Hematopoietic multipotent progenitor cell treated with erythropoietin and hydrocortisone succinate and interleukin-3 and kit ligand, for 4 days (in vitro differentiated cells): Measurements from ENCODE around the gene PROB1.
A peak's percentile ranks its signal among the peaks of the same experiment; 100 is the strongest.
"Not testable (repeated sequence)": the region's sequence is repeated elsewhere in the genome, so short reads cannot be mapped to it uniquely, and the experiment has no call there.

Source experiments
- DNase-seq: peaks from one replicate; pipeline ENCODE4 v3.0.0-alpha.2; 2015

The PROB1 gene

GRCh38 chr5:139413963-139414362 is 19.1 kb upstream of the PROB1 start:
- DNase-seq: no peak

GRCh38 chr5:139413153-139413552 is 18.2 kb upstream of the PROB1 start:
- no peak for DNase-seq

GRCh38 chr5:139410993-139411828 is 16.3 kb upstream of the PROB1 start:
- DNase-seq: no peak

- DNase-seq: no peak
Observed at GRCh38 chr5:139410121-139410992, 15.5 kb upstream of the PROB1 start.

- DNase-seq: not testable (repeated sequence)
Observed at GRCh38 chr5:139409116-139409515, 14.2 kb upstream of the PROB1 start.

- DNase-seq: no peak
Observed at GRCh38 chr5:139408191-139408590, 13.3 kb upstream of the PROB1 start.

- no peak for DNase-seq
Observed at GRCh38 chr5:139407517-139407916, 12.6 kb upstream of the PROB1 start.

GRCh38 chr5:139406963-139407362 is 12.1 kb upstream of the PROB1 start:
- DNase-seq: no peak

GRCh38 chr5:139404484-139404840 is 9.6 kb upstream of the PROB1 start:
- DNase-seq: no peak

- DNase-seq: peak; percentile 99
Observed at GRCh38 chr5:139403787-139404483, 9.0 kb upstream of the PROB1 start, which contains the start of gene SPATA24. Gene SPATA24, minus strand, starts transcription at chr5:139404089. Its CDS starts 29 bp downstream, at chr5:139404060.

GRCh38 chr5:139403418-139403786 is 8.5 kb upstream of the PROB1 start:
- peak; percentile 50 for DNase-seq

- DNase-seq: peak; percentile 70
Observed at GRCh38 chr5:139402561-139403158, 7.8 kb upstream of the PROB1 start.

- no peak for DNase-seq
Observed at GRCh38 chr5:139401546-139401945, 6.6 kb upstream of the PROB1 start.

- no peak for DNase-seq
Observed at GRCh38 chr5:139399501-139400121, 4.7 kb upstream of the PROB1 start.

GRCh38 chr5:139397921-139398320 is 3.0 kb upstream of the PROB1 start:
- no peak for DNase-seq

GRCh38 chr5:139396691-139397090 is 1.8 kb upstream of the PROB1 start:
- no peak for DNase-seq

- no peak for DNase-seq
Observed at GRCh38 chr5:139395844-139396640, 1.1 kb upstream of the PROB1 start.

- DNase-seq: peak; percentile 82
Observed at GRCh38 chr5:139394123-139394653, 716 bp downstream of the PROB1 start.

- no peak for DNase-seq
Observed at GRCh38 chr5:139393497-139394122, 1.3 kb downstream of the PROB1 start.

- DNase-seq: peak; percentile 93
Observed at GRCh38 chr5:139392678-139393496, 2.0 kb downstream of the PROB1 start.
